Fibroblast of skin of scalp (primary cell): ENCODE measurements around the gene S100A14.

Experiments
- DNase-seq: peaks from one replicate; pipeline ENCODE4 v3.0.0-alpha.2; 2013

S100A14 gene

DNA sequence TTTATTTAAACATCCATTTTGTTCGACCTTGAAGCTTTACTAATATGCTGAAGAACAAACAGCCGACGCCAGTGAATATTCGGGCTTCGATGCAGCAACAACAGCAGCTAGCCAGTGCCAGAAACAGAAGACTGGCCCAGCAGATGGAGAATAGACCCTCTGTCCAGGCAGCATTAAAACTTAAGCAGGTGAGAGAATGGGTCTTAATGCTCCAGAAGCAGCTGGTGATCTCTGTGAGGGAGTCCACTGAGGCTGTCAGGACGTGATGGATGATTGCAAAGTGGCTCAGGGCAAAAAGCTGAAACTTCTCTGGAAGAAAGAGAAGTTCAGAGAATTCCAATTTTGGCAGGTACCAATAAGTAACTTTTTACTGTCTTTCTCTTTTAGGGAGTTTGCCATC, 22.1 kb upstream of the S100A14 start:
- no peak for DNase-seq

DNA sequence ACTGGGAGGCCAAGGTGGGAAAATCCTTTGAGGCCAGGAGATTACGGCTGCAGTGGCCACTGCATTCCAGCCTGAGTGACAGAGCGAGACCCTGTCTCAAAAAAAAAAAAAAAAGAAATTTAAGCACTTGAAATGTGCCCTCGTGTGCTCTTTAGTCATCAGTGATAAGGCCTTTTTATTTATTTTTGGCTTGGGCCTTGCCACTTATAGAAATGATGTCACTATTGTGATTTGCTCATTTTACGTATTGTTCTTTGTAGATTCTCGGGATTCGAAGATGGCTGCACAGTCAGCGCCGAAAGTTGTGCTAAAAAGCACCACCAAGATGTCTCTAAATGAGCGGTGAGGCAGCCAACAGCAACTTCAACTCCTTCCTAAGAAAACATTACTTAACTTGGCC, 20.2 kb upstream of the S100A14 start:
- no peak for DNase-seq

DNA sequence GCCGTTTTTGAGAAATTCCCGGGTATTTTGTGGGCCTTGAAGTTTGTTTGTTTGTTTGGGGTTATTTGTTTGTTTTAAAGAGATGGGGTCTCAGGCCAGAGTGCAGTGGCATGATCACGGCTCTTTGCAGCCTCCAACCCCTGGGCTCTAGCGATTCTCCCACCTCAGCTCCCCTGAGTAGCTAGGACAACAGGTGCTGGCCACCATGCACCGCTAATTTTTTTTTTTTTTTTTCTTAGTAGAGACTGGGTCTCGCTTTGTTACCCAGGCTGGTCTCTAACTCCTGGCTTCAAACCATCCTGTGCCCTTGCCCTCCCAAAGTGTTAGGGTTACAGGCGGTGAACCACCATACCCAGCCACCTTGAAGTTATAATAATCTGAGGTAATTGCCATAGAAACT, 19.7 kb upstream of the S100A14 start:
- DNase-seq: no peak

DNA sequence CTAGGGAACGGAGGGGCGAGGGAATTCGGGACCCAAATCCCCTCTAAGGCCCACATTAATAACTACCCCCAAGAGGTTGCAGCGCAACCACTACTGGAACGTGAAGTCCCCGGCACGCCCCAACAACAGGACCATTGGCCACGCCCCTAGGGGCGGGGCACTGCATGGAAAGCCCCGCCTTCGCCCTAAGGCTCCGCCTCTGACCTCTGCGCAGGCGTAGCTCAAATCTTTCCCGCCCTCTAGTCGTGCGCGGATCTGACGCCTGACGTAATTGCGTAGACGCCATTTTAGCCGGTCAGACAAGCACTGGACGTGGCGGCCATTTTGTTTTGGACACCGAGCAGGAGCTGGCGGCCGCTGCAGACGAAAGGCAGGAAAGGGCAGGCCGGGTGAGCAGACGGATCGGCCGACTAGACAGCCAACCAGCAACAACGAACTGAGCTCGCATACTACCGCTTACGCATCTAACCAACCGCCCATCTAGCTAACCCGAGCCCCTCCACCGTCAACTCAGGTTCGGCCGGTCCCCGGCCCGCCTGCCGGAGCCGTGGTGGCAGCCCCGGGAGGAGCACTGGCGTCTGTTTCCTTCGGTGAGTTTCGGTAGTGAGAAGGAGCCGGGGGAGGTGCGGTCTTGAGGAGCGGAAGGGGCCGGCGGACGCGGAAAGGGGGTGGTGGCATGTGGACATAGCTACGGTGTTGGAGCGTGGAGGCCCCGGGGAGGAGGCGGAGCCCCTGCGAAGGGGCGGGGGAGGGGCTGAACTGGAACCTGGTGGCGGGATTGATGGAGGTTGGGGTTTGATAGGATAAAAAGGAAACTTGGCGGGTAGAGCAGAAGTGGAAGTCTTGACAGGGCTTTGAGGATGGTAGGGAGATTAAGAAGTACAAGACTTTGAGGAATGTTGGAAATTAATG, 17.9 kb upstream of the S100A14 start, which contains the start of gene CHTOP:
Gene CHTOP, plus strand, starts transcription at position 313 of the 912 bp plus-strand sequence. CDS start 2,523 bp downstream, outside the sequence.
- DNase-seq: peak; percentile 99

- DNase-seq: no peak
Measured at GRCh38 chr1:153633161-153633753, 17.1 kb upstream of the S100A14 start.

DNA sequence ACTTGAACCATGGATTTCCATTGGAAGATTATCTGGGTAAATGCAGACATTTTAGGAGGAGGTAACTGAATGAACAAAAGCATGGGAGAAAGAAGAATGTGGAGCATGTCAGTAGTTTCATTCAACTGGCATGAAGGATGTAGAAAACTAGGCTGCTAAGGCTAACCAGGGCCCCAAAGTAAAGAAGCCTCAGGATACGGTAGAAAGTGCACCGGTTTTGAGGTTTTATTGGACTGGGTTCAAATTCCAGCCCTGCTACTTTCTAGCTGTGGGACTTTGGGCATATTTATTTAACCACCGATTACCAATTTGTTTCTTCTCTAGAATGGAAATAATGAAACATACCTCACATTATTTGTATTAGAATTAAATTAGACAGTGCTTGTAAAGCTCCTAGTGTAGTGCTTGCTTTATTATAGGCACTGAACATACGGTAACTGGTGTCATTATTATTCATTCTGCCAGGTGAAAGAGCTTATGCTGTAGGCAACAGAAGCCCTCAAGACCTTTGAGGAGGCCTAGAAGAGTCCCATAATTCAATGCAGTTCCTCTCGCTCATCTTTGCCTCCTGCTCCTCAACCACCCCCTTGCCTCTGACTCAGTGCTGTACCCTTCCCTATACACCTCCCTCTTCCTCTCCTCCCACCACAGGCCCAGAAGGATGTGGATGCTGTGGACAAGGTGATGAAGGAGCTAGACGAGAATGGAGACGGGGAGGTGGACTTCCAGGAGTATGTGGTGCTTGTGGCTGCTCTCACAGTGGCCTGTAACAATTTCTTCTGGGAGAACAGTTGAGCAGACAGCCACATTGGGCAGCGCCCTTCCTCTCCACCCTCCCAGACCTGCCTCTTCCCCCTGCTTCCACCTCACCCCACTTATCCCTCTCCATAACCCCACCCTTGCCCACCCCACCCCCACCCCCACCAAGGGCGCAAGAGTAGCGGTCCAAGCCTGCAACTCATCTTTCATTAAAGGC, 15.2 kb upstream of the S100A14 start:
- DNase-seq: peak; percentile 31

DNA sequence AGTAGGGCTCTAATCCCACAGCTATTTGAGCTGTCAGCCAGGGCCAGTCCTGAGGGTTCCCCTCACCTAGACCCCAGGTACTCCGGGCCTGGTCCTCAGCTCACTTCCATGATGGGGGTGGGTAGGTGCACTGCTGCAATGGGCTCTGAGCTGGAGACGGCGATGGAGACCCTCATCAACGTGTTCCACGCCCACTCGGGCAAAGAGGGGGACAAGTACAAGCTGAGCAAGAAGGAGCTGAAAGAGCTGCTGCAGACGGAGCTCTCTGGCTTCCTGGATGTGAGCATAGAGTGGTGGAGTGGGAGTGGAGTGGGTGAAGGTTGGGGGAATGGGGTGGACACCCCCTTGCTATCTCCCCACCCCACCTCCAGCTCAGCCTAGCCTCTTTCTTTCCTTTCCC, 14.3 kb upstream of the S100A14 start:
- no peak for DNase-seq

DNA sequence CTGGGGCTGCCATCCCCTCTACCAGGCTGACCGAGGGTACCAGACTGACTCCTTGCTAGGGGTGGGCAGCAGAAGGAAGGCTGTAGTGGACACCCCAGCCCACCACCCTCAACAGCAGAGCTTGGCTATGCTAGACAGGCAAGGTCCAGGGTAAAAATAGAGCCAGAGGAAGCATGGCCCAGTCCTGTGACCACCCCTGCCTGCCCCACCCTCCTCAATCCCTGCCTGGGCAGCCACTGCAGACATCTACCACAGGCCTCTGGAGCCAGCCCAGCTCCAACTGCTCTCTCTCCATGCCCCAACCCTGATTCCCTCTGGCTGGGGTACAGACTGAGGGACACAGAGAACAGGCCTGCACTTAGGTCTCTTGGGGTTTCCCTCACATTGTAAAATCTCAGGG, 13.8 kb upstream of the S100A14 start:
- DNase-seq: no peak

DNA sequence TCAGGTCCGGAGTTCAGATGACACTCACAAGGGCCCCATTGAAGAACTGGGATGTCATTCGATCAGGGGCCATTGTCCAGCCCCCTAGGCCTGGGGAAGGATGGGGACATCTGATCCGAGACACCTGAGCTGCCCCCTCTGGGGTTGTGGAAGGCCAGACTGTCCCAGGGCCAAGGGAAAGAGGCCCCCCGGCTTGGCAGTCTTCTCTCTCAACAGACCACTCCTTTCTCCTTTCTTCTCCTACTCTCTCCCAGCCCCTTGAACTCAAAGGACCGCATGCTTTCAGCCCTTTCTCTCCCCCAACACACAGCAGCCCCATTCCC, 13.2 kb upstream of the S100A14 start:
- DNase-seq: no peak

GRCh38 chr1:153628638-153629342, 12.7 kb upstream of the S100A14 start:
- DNase-seq: no peak

GRCh38 chr1:153627715-153628626, 11.8 kb upstream of the S100A14 start, which contains the start of gene S100A1:
TSS of gene S100A1 (plus strand) at chr1:153628434. CDS start at chr1:153630522, 2,088 bp downstream.
- no peak for DNase-seq

GRCh38 chr1:153626904-153627714, 11.0 kb upstream of the S100A14 start, which contains the start of gene S100A13:
TSS of gene S100A13 (minus strand) at chr1:153627505. CDS start at chr1:153626472, 1,033 bp downstream.
- peak; percentile 96 for DNase-seq

DNA sequence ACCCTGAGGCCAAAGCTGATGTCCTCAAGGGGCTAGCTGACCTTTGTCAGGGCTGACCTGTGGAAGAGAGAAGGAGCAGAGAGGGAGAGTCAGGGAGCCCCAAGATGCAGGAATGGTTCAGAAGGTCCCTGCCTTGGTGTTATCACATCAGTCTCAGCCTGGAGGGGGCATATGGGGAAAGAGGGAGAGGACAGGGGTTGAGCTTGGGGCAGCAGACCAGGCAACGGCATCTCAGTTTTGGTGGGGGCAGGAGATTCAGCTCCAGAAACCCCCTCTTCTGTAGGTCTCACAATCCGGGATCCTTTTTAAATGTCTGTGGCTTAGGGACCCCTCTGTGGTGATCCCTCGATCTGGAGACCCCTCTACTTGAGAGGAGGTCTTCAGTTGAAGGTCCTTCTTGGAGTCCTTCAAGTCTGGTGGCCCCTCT, 10.4 kb upstream of the S100A14 start:
- DNase-seq: no peak

GRCh38 chr1:153624965-153625611, 9.0 kb upstream of the S100A14 start:
- DNase-seq: no peak

GRCh38 chr1:153623101-153623500, 7.0 kb upstream of the S100A14 start:
- DNase-seq: no peak

DNA sequence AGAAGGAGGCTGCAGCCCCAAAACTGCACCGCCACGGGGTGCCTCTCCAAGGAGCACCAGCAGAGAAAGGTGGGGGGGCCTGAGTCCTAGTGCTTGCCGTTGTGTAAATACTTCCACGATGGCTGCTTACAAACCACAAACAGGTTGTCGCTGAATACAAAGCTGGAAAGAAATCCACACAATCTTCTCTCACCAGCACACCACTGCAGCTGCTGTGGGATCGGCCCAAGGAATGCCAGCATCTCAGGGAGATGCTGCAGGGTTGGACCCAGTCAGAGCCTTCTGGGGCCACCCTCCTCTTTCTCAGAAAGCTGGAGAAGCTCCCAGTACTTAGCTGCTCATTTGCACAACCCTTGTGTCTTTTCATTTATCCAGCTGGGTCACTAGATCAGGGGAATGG, 3.0 kb upstream of the S100A14 start:
- no peak for DNase-seq

- DNase-seq: peak; percentile 70
Measured at GRCh38 chr1:153617663-153618062, 1.5 kb upstream of the S100A14 start.

- no peak for DNase-seq
Measured at GRCh38 chr1:153616917-153617311, 789 bp upstream of the S100A14 start.

- DNase-seq: no peak
Measured at GRCh38 chr1:153615406-153615805, 719 bp downstream of the S100A14 start.
